Ramos (cell line): ENCODE results near the gene GRAMD1A.
"Not testable (repeated sequence)": the region's sequence is repeated elsewhere in the genome, so short reads cannot be mapped to it uniquely, and the experiment has no call there.

Source experiments
- in situ Hi-C: fragments of 300-500 bp; cut with MboI; formaldehyde crosslinking; loops from one replicate; pipeline ENCODE4 v1.14.3; 2022; ENCODE audit warnings: low sequenced_read_pairs; ENCODE audit not compliant: unreplicated experiment

Gene GRAMD1A

DNA sequence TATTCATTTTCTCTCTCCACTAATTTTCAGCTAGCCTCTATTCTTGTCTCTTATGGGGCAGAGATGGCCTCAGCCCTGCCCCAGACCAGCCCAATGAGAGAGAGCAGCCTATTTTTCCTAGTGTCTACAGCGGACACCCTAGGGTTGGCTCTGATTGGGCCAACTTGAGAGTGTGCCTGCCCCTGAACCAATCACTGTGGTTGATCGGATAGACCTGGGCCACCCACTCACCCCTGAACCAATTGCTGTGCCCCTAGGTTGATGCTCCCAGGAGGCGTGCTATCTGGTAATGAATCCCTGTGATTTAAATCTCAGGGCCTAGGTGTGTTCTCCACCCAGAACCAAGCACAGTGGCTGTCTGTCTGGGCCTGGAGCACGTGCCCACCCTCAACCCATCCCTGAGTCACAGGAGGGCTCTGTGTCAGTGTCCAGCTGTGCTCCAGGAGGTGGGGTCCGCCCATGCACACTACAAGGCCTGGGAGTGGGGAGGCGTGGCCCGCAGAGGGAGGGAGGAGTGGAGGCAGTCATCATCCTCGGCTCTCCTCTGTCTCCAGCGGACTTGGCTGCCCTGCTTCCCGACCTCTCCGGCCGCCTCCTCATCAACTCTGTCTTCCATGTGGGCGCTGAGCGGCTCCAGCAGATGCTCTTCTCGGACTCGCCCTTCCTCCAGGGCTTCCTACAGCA is 15.3 kb downstream of the GRAMD1A start:
- in situ Hi-C loops: no loop called here

DNA sequence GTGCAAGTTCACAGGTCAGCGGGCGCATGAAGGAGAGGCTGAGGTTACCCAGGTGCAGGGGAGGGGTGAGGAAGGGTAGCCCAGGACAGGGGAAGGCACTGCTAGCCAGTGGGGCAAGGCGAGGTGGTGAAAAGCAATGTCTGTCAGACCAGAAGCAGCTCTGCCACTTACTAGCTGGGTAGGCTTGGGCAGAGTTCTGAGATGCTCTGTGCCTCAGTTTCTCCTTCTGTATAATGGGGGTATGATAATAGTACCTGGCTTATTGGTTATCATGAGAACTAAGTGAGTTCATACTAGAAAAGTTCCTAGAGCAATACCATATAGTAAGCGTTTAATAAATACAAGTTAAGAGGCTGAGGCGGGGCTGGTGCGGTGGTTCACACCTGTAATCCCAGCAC is 15.8 kb downstream of the GRAMD1A start:
- in situ Hi-C loops: no loop called here

DNA sequence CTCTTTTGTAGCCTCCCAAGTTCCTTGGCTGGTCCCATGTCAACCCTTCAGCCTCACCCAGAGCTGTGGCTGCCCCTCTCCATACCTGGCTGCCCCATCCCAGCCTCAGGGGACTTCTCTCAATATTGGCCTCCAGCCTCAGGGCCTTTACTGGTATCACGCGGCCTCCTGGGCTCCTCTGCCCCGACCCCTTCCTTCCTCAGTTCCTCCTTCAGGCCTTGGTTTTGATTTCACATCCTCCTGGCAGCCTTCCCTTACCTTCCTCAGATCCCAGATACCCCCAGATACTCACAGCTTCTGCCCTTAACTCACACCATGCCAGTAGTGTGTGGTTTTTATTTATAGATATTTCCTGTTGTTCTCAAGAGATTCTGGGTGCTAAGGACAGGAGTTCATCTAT is 17.4 kb downstream of the GRAMD1A start:
- in situ Hi-C loops: no loop called here

DNA sequence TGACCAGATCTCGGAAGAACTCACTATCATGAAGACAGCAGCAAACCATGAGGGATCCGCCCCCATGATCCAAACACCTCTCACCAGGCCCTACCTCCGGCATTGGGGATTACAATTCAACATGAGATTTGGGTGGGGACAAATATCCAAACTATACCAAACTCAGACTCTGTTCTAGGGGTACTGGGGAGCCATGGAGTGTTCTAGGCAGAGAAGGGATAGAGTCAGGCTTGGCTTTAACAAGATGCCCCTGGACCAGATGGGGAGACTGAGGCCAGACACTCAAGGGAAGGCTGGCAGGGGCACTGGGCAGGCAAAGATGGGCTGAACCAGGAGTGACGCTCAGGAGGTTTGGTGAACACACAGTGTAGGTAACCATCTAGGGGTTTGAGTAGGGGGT is 18.3 kb downstream of the GRAMD1A start:
- in situ Hi-C loops: no loop called here

DNA sequence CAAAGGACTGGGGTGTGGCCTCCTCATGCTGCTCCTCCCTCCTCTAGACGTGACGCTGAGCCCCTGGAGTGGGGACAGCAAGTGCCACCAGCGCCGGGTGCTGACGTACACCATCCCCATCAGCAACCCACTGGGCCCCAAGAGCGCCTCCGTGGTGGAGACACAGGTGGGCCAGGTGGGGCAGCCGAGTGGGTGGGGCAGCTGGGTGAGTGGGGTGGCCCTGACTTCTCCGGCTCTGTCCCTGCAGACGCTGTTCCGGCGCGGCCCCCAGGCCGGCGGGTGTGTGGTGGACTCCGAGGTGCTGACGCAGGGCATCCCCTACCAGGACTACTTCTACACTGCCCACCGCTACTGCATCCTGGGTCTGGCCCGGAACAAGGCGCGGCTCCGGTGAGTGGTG is 19.0 kb downstream of the GRAMD1A start:
- in situ Hi-C loops: no loop called here

DNA sequence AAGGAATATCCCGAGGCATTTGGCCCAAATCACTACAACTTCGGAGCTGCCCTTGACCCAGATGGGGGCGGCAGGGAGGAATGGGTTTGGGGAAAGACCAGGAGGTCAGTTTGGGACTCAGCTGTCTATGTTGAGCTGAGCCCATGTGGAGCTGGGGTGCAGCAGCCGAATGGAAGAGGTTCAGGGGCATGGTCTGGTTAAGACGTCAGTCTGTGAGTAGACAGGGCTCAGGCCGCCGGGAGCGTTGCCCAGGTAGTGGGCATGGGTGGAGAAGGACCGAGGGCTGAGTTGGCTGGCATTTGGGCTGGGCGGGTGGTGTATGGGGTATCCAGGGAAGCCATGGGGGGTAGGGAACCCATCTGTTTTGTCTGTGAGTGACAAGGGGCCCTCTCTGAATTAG is 20.9 kb downstream of the GRAMD1A start:
- in situ Hi-C loops: no loop called here

DNA sequence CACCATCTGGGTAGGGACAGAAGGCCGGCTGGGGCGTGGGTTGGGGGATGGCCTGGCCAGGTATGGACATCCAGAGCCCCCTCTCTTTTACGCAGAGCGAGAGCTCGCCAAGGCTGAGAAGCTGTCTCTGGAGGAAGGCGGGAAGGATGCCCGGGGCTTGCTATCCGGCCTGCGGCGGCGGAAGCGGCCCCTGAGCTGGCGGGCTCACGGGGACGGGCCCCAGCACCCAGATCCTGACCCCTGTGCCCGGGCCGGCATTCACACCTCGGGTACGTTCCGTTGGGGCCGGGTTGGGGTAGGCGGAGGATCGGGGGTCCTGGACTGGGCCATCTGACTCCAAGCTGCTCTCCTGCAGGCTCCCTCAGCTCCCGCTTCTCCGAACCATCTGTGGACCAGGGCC is 21.5 kb downstream of the GRAMD1A start:
- in situ Hi-C loops: no loop called here

DNA sequence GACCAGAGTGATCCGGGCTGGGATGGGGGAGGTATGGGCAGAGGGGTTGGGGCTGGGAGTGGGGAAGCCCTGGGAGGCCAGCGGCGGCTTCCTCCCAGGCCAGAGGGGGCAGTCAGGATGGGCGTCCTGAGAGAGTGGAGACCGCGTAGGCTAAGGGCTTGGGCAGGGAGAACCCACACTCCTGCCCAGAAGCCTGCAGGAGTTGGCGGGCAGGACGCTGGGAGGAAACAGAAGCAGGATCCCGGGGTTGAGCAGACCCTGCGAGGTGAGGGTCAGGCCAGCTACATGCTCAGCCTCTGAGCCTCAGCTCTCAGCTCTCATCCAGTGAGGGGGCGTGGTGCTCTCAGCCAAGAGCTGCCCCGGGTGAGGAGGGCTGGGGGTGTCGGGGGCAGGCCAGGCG is 22.3 kb downstream of the GRAMD1A start:
- in situ Hi-C loops: no loop called here

DNA sequence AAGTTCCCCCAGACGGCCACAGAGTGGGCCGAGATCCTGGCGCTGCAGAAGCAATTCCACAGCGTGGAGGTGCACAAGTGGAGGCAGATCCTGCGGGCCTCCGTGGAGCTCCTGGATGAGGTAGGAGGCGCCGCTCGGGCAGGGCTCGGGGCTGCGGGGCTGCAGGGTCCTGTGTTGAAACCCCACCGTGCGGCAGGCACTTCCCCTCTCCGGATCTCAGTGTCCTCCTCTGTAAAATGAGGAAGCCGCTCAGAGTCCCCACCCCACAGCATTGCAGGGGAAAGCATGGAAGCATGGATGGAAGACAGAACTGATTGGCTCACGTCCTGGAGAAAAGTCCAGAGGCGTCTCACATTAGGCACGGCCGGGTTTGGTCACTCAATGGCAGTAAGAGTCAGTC is 23.3 kb downstream of the GRAMD1A start:
- in situ Hi-C loops: no loop called here

DNA sequence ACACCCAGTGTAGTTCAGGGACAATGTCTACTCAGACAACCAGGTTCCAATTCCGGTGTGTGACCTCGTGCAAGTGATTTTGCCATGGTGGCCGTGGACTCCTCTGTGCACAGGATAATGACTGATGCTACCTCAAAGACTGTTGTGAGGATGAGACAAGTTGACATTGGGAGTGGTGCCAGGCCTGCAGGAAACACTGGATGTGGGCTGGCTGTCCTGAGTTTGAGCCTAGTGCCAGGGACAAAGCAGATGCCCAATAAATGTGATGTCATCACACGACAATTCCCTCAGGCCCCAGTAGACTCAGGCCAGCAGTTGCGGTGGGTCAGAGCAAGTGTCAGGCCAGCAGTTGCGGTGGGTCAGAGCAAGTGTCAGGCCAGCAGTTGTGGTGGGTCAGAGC is 24.0 kb downstream of the GRAMD1A start:
- in situ Hi-C loops: no loop called here

DNA sequence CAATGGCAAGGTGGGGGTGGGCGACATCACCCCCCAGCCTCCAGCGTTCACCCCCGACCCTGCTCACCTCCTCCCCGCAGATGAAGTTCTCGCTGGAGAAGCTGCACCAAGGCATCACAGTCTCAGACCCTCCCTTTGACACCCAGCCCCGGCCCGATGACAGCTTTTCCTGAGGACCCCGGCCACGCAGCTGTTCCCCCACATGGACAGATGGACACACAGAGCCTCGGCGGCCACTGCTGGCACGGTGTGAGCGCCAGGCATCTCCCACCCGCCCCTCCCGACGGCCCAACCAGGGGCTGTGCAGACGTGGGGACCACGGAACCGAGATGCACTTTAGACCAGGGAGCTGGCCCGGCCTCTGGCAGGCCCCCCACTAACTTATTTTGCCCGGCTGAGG is 25.8 kb downstream of the GRAMD1A start:
- in situ Hi-C loops: no loop called here

DNA sequence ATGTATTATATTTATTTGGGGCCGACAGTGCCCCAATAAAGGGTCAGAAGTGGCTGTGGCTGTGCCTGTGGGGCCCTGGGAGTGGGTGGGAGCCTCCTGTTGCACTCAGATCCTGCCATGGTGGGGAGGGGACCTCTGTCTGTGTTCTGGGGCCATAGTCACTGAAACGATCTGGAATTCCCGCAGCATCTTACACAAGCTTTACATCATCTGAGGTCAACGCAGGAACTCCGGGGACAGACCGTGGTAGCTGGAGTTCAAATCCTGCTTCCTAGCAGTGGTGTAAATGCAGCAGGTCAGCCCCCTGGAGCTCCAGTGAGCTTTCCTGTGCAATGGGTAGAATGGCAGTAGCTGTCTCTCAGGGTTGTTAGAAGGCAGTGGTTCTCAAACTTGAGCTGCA is 26.3 kb downstream of the GRAMD1A start:
- in situ Hi-C loops: no loop called here

DNA sequence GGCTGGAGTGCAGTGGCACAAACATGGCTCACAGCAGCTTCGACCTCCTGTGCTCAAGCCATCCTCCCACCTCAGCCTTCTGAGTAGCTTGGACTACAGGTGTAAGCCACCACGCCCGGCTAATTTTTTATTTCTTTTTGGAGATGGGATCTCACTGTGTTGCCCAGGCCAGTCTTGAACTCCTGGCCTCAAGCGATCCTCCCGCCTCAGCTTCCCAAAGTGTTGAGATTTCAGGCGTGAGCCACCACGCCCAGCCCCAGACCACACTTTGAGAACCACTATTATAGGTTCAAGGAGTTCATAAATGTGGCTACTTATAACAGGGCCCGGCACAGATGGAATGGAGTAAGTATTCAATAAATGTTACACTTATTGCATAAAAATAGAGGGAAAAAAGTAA is 26.9 kb downstream of the GRAMD1A start:
- in situ Hi-C loops: no loop called here

DNA sequence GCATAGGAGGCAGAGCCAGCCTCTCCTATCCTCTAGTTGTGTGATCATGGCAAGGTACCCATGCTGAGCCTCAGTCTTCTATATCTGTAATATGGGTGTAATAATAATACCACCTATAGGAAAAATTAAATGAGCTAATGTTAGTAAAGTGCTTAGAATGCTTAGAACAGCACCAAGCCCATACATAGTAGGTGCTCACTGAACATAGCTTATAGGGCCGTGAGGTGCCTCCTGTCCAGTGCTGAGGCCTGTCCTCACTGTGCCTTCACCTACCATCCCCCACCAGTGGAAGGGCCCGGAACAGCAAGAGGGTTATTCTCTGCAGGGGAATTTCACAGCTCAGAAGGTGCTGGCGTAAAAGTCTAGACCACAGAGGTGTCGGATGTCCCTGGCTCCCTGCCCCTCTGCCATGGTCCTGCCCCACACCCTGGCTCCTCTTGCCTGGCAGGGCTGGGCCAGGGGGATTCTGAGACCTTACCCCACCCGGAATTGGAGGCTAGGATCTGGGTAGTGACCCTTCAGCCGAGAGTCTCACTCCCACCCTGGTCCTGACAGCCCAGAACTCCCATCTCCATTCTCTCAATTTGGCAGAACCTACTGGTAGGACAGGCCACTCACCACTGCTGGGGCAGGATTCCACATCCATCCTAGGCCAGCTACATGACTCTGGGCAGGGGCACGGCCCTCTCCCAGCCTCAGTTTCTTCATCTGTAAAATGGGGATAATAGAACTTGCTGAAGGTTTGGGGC is 27.9 kb downstream of the GRAMD1A start:
- in situ Hi-C loops: no loop called here

DNA sequence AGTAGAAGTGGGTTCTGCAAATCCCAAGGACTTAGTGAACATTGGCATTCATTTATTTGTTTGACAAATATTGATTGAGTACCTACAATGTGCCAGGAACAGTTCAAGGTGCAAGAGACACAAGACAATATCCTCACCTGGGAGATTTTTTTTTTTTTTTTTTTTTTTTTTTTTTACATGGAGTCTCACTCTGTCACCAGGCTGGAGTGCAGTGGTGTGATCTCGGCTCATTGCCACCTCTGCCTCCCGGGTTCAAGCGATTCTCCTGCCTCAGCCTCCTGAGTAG is 28.4 kb downstream of the GRAMD1A start:
- in situ Hi-C loops: not testable (repeated sequence)

DNA sequence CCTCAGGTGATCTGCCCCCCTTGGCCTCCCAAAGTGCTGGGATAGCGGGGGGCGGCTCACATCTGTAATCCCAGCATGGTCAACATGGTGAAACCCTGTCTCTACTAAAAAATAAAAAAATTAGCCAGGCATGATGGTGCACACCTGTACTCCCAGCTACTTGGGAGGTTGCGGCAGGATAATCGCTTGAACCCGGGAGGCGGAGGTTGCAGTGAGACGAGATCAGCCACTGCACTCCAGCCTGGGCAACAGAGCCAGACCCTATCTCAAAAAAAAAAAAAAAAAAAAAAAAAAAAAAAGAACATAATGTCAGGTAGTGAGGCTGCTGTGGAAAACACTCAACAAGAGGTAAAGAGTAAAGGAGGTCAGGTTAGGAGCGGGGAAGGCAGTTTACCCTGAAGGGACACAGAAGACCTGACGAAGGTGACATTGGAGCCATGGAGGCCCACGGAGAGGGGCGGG is 29.2 kb downstream of the GRAMD1A start:
- in situ Hi-C loops: not testable (repeated sequence)

DNA sequence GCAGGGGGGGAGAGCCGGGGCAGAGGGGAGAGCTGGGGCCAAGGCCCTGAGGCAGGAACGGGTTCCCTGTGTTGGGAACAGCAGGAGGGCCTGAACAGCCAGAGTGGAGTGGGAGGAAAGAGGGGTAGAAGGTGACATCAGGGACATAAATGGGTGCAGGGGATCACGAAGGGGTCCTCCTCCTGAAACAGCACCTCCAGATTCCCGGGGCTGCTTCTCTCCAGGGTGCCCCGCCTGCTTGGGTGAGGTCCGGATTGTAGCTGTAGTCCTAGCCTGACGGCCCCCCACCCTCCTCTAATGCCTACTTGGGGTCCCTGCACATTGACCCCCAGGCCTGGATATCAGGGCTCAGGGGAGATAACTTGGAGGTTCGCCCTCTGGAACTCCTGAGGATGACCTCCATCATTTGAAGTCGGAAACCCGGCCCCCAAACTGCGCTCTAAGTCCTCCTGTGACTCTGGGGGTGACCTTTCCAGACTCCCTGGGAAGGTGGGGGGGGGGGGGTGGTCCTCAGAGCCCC is 29.7 kb downstream of the GRAMD1A start:
- in situ Hi-C loops: no loop called here

DNA sequence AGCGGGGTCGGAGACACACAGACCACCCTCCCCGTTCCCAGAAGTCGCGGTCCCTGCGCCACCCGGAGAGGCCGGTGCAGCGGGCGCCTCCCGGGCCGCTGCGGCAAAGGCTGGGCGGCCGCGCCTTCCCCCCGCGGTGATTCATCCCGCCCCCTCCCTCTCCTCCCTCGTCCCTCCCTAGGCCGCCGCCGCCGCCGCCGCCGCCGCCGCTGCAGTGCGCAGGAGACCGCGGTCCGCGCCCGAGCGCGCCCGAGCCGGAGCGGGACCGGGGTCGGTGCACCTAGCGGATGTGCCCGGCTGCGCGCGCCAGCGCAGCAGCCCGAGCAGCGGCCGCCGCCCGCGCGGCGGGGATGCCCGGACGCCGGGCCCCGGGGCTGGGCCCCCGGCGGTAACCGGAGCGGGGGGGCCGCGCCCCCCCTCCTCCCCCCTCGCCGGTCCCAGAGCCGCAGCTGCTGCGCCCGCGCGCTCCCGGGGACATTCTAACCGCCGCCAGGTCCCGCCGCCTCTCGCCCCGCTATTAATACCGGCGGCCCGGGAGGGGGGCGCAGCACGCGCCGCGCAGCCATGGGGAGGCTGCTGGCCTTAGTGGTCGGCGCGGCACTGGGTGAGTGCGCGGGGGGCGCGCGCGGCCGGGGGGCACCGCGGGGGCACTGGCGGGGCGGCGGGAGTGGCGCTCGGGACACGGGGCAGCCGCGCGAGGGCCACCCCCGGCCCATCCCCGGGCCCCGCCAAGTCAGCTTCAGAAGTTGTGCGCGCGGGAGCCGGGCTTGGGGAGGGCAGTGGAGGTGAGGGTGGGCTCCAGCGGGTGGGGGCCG is 30.3 kb downstream of the GRAMD1A start, which contains the start of gene SCN1B:
Gene SCN1B, plus strand, starts transcription at position 214 of the 815 bp plus-strand sequence. Its CDS starts 351 bp downstream, at position 565.
- in situ Hi-C loops: no loop called here

DNA sequence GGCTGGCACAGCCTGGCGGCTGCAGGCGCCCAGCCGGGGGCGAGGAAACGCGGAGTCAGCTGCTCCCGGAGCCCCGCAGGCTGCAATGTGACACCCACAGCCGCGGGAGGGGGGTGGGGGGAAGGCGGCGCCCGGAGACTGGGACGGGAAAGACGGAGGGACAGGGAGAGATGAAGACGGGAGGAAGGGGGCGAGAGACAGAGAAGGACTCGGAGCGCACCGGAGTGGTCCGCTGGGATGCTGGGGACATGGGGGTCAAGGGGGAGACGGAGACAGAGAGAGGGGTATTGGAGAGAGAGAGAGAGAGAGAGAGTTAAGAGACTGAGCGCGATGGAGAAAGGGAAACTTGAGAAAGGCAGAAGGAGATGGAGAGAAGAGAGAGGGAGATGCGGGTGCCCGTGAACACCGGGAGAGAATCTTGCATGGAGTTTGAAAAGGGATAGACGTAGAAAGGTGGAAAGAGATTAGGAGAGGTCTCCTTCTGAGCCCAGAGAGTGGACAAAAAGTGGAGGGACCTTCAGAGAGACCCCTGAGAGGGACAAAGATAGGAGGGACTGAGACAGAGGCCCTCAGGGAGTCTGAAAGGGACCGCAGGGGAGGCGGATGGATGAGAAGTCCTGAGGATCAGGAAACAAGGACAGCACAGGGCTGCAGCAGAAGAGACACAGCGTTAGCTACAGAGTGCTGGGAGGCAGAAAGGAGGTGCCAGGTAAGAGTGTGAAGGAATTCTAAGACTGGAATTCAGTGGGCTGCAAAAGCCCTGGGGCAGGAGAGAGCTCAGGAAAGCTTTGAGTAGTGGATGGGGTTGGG is 31.2 kb downstream of the GRAMD1A start:
- in situ Hi-C loops: no loop called here

DNA sequence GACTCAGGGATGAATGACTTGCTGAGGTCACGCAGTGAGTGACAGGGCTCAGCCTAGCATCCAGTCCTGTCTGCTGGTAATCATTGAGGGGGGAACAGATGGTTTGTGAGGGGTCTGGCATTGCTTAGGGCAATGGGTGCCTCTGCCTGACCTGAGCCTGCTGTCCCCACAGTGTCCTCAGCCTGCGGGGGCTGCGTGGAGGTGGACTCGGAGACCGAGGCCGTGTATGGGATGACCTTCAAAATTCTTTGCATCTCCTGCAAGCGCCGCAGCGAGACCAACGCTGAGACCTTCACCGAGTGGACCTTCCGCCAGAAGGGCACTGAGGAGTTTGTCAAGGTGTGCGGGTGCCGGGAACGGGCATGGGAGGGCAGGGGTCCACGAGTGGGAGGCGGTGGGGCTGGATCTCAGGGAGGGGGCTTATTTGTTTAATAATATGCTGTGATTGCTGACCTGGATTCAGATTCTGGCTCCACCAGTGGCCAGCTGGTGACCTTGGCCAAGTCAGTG is 32.3 kb downstream of the GRAMD1A start:
- in situ Hi-C loops: no loop called here
